Activated CD8-positive, alpha-beta T cell treated with anti-CD3 and anti-CD28 coated beads for 36 hours (primary cell): ENCODE results near the gene EFEMP1. TPM values are rescaled to one million over a fixed set of nuclear protein-coding genes. Genes with fewer than 3 reads are reported as not detected.

Experiments used
- ATAC-seq: fragments of 200-7000 bp; cut with Tn5 transposase; one replicate; pipeline ENCODE4 v1.10.0; 2021; ENCODE audit warnings: mild to moderate bottlenecking, moderate library complexity
- CTCF ChIA-PET: fragments of 350-600 bp; sonication (Branson Sonifier 250); formaldehyde crosslinking; loops from one replicate; lab custom pipeline; 2021; ENCODE audit warnings: antibody characterized with exemption; lab: Charles Lee
- POLR2A ChIA-PET: fragments of 350-600 bp; sonication (Branson Sonifier 250); formaldehyde crosslinking; loops from one replicate; lab custom pipeline; 2021; ENCODE audit warnings: antibody characterized with exemption; lab: Charles Lee
- DNase-seq: peaks from one replicate; pipeline ENCODE4 v3.0.0-alpha.2; 2020
- H3K27ac Mint-ChIP-seq: one replicate; pipeline ENCODE4 v1.8.0; 2021; ENCODE audit warnings: mild to moderate bottlenecking, mixed read lengths
- H3K27me3 Mint-ChIP-seq: one replicate; pipeline ENCODE4 v1.8.0; 2021; ENCODE audit warnings: mixed read lengths
- H3K36me3 Mint-ChIP-seq: one replicate; pipeline ENCODE4 v1.8.0; 2021; ENCODE audit warnings: low read depth, mixed read lengths
- H3K4me1 Mint-ChIP-seq: one replicate; pipeline ENCODE4 v1.8.0; 2021; ENCODE audit warnings: low read depth, mixed read lengths
- H3K4me3 Mint-ChIP-seq: one replicate; pipeline ENCODE4 v1.8.0; 2021; ENCODE audit warnings: mild to moderate bottlenecking, moderate library complexity, mixed read lengths
- H3K9me3 Mint-ChIP-seq: one replicate; pipeline ENCODE4 v1.8.0; 2021; ENCODE audit warnings: mixed read lengths
- intact Hi-C: fragments of 100-400 bp; cut with micrococcal nuclease; formaldehyde crosslinking; loops from one replicate; pipeline ENCODE4 v1.10.0; 2022
- total RNA-seq, 2 experiments: library from RNA; stranded (reverse); gene quantifications; one replicate each; pipeline ENCODE4 v1.2.3, GENCODE V29; 2021
- TF ChIP-seq, protein P1 (sequence below): fragments of 200-600 bp; IDR thresholded peaks from one replicate; pipeline ENCODE4 v1.8.0; 2022; ENCODE audit warnings: antibody characterized with exemption, mild to moderate bottlenecking

The EFEMP1 gene
- total RNA-seq, 2 experiments from 2014 or later, result not detected

- H3K27me3 Mint-ChIP-seq, result no peaks in the 10 kb centered on the region
- peaks cover 2% of the 10 kb centered on the region for H3K4me1 Mint-ChIP-seq
- H3K27ac Mint-ChIP-seq, result no peak overlapping the region
- intact Hi-C loops, result no loop called here
- DNase-seq, result no peak
- H3K4me3 Mint-ChIP-seq, result no peak overlapping the region
- H3K36me3 Mint-ChIP-seq, result no peaks in the 10 kb centered on the region
- CTCF ChIA-PET, result no interaction called here
- POLR2A ChIA-PET, result no interaction called here
- TF ChIP-seq, protein P1, sequence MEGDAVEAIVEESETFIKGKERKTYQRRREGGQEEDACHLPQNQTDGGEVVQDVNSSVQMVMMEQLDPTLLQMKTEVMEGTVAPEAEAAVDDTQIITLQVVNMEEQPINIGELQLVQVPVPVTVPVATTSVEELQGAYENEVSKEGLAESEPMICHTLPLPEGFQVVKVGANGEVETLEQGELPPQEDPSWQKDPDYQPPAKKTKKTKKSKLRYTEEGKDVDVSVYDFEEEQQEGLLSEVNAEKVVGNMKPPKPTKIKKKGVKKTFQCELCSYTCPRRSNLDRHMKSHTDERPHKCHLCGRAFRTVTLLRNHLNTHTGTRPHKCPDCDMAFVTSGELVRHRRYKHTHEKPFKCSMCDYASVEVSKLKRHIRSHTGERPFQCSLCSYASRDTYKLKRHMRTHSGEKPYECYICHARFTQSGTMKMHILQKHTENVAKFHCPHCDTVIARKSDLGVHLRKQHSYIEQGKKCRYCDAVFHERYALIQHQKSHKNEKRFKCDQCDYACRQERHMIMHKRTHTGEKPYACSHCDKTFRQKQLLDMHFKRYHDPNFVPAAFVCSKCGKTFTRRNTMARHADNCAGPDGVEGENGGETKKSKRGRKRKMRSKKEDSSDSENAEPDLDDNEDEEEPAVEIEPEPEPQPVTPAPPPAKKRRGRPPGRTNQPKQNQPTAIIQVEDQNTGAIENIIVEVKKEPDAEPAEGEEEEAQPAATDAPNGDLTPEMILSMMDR, result no peak
- H3K9me3 Mint-ChIP-seq, result no peaks in the 10 kb centered on the region
- no peak for ATAC-seq
These were observed 24.8 kb upstream of the EFEMP1 start for GRCh38 chr2:55948176-55948923.

GRCh38 chr2:55947752-55948151 is 24.2 kb upstream of the EFEMP1 start:
- Mint-ChIP-seq H3K27me3 (no peaks in the 10 kb centered on the region), H3K27ac (no peak overlapping the region), H3K4me3 (no peak overlapping the region), H3K36me3 (no peaks in the 10 kb centered on the region), H3K9me3 (no peaks in the 10 kb centered on the region), H3K4me1 (peaks cover 3% of the 10 kb centered on the region)
- ChIA-PET POLR2A (no interaction called here), CTCF (no interaction called here)
- intact Hi-C loops, result no loop called here
- TF ChIP-seq, protein P1, result no peak
- no peak for DNase-seq
- ATAC-seq, result no peak

DNA sequence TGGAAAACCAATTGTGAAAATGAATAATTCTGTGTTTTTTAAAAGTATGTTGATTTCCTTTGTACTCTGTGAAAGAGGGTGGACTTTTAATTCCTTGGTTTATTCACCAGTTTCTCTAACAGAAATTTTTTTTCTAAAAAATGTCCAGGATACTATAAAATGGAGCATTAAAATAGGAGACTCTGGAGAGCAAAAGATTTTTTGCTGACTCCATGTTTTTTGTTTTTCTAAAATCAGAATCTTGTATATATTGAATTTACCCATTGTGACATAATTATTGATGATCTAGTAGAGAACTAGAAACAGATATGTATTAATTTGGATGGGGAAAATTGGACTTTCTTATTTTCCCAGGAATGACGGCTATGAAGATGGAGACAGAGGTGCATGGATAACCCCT is 23.2 kb upstream of the EFEMP1 start:
- peaks cover 3% of the 10 kb centered on the region for H3K4me1 Mint-ChIP-seq
- ChIA-PET POLR2A (no interaction called here), CTCF (no interaction called here)

GRCh38 chr2:55943466-55943865 is 19.9 kb upstream of the EFEMP1 start:
- intact Hi-C loops, result no loop called here
- DNase-seq (no peak), ATAC-seq (no peak)
- ChIA-PET CTCF (no interaction called here), POLR2A (no interaction called here)
- H3K4me3 Mint-ChIP-seq, result no peak overlapping the region
- peaks cover 3% of the 10 kb centered on the region for H3K4me1 Mint-ChIP-seq
- no peaks in the 10 kb centered on the region for H3K36me3 Mint-ChIP-seq
- H3K27me3 Mint-ChIP-seq, result no peaks in the 10 kb centered on the region
- no peak overlapping the region for H3K27ac Mint-ChIP-seq
- no peaks in the 10 kb centered on the region for H3K9me3 Mint-ChIP-seq
- TF ChIP-seq, protein P1, result no peak

More for the DNA sequence above, 23.2 kb upstream of the EFEMP1 start:
- Mint-ChIP-seq H3K27me3 (no peaks in the 10 kb centered on the region), H3K9me3 (no peaks in the 10 kb centered on the region), H3K4me3 (no peak overlapping the region), H3K36me3 (no peaks in the 10 kb centered on the region), H3K27ac (no peak overlapping the region)
- intact Hi-C loops, result no loop called here
- no peak for DNase-seq
- TF ChIP-seq, protein P1, result no peak
- ATAC-seq, result no peak

- H3K4me1 Mint-ChIP-seq, result no peaks in the 10 kb centered on the region
- no peaks in the 10 kb centered on the region for H3K27me3 Mint-ChIP-seq
- ChIA-PET POLR2A (no interaction called here), CTCF (no interaction called here)
- no peak for ATAC-seq
- intact Hi-C loops, result no loop called here
- no peaks in the 10 kb centered on the region for H3K36me3 Mint-ChIP-seq
- H3K27ac Mint-ChIP-seq, result no peak overlapping the region
- no peak overlapping the region for H3K4me3 Mint-ChIP-seq
- no peak for DNase-seq
- H3K9me3 Mint-ChIP-seq, result no peaks in the 10 kb centered on the region
- TF ChIP-seq, protein P1, result no peak
These were observed 12.8 kb upstream of the EFEMP1 start for GRCh38 chr2:55936351-55936750.
